WTC11 (cell line): Measurements from ENCODE around the gene MMS22L. TPM values are rescaled to one million over a fixed set of nuclear protein-coding genes. Genes with fewer than 3 reads are reported as not detected.

Source experiments
- ATAC-seq: fragments of 200-7000 bp; cut with Tn5 transposase; 2 replicates; pipeline ENCODE4 v1.10.0; 2021; ENCODE audit warnings: mild to moderate bottlenecking, moderate library complexity
- CTCF ChIA-PET: fragments of 300-600 bp; sonication (Branson Sonifier 250); formaldehyde crosslinking; loops from one replicate; lab custom pipeline; 2021; ENCODE audit warnings: antibody characterized with exemption; lab: Charles Lee
- POLR2A ChIA-PET: fragments of 350-600 bp; sonication (Branson Sonifier 250); formaldehyde crosslinking; loops from one replicate; lab custom pipeline; 2021; ENCODE audit warnings: antibody characterized with exemption; lab: Charles Lee
- DNase-seq: peaks from one replicate; pipeline ENCODE4 v3.0.0; 2021; ENCODE audit warnings: low spot score
- H3K27ac Mint-ChIP-seq: 2 replicates; pipeline ENCODE4 v1.8.0; 2021; ENCODE audit warnings: mixed read lengths
- H3K27me3 Mint-ChIP-seq: 2 replicates; pipeline ENCODE4 v1.8.0; 2021; ENCODE audit warnings: low read depth, mild to moderate bottlenecking, moderate library complexity, mixed read lengths
- H3K36me3 Mint-ChIP-seq: 2 replicates; pipeline ENCODE4 v1.8.0; 2021; ENCODE audit warnings: mixed read lengths
- H3K4me1 Mint-ChIP-seq: 2 replicates; pipeline ENCODE4 v1.8.0; 2022; ENCODE audit warnings: mixed read lengths
- H3K4me3 Mint-ChIP-seq: 2 replicates; pipeline ENCODE4 v1.8.0; 2021; ENCODE audit warnings: mild to moderate bottlenecking, moderate library complexity, mixed read lengths
- H3K9me3 Mint-ChIP-seq: 2 replicates; pipeline ENCODE4 v1.8.0; 2021; ENCODE audit warnings: mixed read lengths
- MYBL2 ChIP-seq: sonication (generic); formaldehyde crosslinking; IDR thresholded peaks from 2 replicates; pipeline ENCODE4 v1.8.1; 2023; ENCODE audit warnings: mild to moderate bottlenecking, moderate library complexity, missing genetic modification reagents
- NR2C2 ChIP-seq: sonication (generic); formaldehyde crosslinking; IDR thresholded peaks from 2 replicates; pipeline ENCODE4 v1.8.0; 2022; ENCODE audit warnings: mild to moderate bottlenecking, missing genetic modification reagents
- SP1 ChIP-seq: sonication (generic); formaldehyde crosslinking; conservative IDR thresholded peaks from 2 replicates; pipeline ENCODE4 v1.8.1; 2022; ENCODE audit warnings: missing genetic modification reagents
- TCF7 ChIP-seq: sonication (generic); formaldehyde crosslinking; IDR thresholded peaks from 2 replicates; pipeline ENCODE4 v1.8.0; 2022; ENCODE audit warnings: mild to moderate bottlenecking, low read depth, missing genetic modification reagents, moderate library complexity
- TEAD1 ChIP-seq: sonication (generic); formaldehyde crosslinking; IDR thresholded peaks from 2 replicates; pipeline ENCODE4 v1.8.0; 2022; ENCODE audit warnings: mild to moderate bottlenecking, missing genetic modification reagents
- ZNF232 ChIP-seq: sonication (generic); formaldehyde crosslinking; IDR thresholded peaks from 2 replicates; pipeline ENCODE4 v1.8.0; 2022; ENCODE audit warnings: mild to moderate bottlenecking, missing genetic modification reagents
- ZNF263 ChIP-seq: sonication (generic); formaldehyde crosslinking; IDR thresholded peaks from 2 replicates; pipeline ENCODE4 v1.8.1; 2022; ENCODE audit warnings: low read depth, mild to moderate bottlenecking, moderate library complexity, missing genetic modification reagents
- ZNF317 ChIP-seq: sonication (generic); formaldehyde crosslinking; IDR thresholded peaks from 2 replicates; pipeline ENCODE4 v1.8.1; 2023; ENCODE audit warnings: low read depth, mild to moderate bottlenecking, moderate library complexity, missing genetic modification reagents, borderline replicate concordance
- ZNF416 ChIP-seq: fragments of 250-450 bp; sonication (Bioruptor Pico); IDR thresholded peaks from 2 replicates; pipeline ENCODE4 v1.9.0; 2021; ENCODE audit warnings: mild to moderate bottlenecking, inconsistent platforms
- ZNF423 ChIP-seq: fragments of 250-450 bp; sonication (Bioruptor Pico); IDR thresholded peaks from 2 replicates; pipeline ENCODE4 v2.1.2; 2022; ENCODE audit warnings: mild to moderate bottlenecking, moderate library complexity
- total RNA-seq: library from RNA; stranded (reverse); gene quantifications from 3 replicates; pipeline ENCODE4 v1.2.3, GENCODE V29; 2021
- TF ChIP-seq, protein P1 (sequence below): sonication (generic); formaldehyde crosslinking; IDR thresholded peaks from 2 replicates; pipeline ENCODE4 v1.8.0; 2023; ENCODE audit warnings: missing genetic modification reagents, mild to moderate bottlenecking, borderline replicate concordance
- TF ChIP-seq, protein P2 (sequence below): sonication (generic); formaldehyde crosslinking; IDR thresholded peaks from 2 replicates; pipeline ENCODE4 v1.8.0; 2022; ENCODE audit warnings: missing genetic modification reagents
- TF ChIP-seq, protein P3 (sequence below): sonication (generic); formaldehyde crosslinking; IDR thresholded peaks from 2 replicates; pipeline ENCODE4 v1.8.1; 2022; ENCODE audit warnings: mild to moderate bottlenecking, moderate library complexity, missing genetic modification reagents
- TF ChIP-seq, protein P4 (sequence below): fragments of 250-450 bp; sonication (Bioruptor Pico); IDR thresholded peaks from 2 replicates; pipeline ENCODE4 v1.9.0; 2021; ENCODE audit warnings: mild to moderate bottlenecking
- TF ChIP-seq, protein P5 (sequence below): sonication (generic); formaldehyde crosslinking; IDR thresholded peaks from 2 replicates; pipeline ENCODE4 v1.8.1; 2022; ENCODE audit warnings: low read depth, missing genetic modification reagents, borderline replicate concordance

MMS22L gene
- total RNA-seq, 1 experiment from 2014 or later, result 39.7 TPM

DNA sequence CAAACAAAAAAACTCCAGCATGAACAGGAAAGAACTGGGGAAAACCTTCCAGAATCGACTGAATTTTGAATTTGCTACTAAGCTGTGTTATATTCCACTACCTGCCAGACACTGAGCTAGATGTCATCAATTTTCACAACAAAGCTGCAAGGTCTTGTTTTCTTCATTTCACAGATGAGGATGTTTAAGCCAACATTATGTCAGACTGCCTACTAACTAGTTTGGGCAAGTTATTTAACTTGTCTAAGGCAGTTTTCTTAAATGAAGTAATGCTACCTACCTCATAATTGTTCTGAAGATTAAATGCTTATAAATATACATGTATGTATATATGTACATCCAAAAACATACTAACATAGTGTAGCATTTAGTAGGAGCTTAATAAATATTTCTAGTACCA lies 144.4 kb downstream of the MMS22L start:
- H3K27me3 Mint-ChIP-seq, result no peaks in the 10 kb centered on the region
- H3K27ac Mint-ChIP-seq, result no peak overlapping the region
- H3K36me3 Mint-ChIP-seq, result no peaks in the 10 kb centered on the region
- ATAC-seq (no peak), DNase-seq (no peak)
- H3K4me3 Mint-ChIP-seq, result no peak overlapping the region
- H3K4me1 Mint-ChIP-seq, result no peaks in the 10 kb centered on the region
- ChIA-PET CTCF (no interaction called here), POLR2A (no interaction called here)
- no peak for TF ChIP-seq ZNF232 (CRISPR knock-in tag)
- TF ChIP-seq, protein P1, sequence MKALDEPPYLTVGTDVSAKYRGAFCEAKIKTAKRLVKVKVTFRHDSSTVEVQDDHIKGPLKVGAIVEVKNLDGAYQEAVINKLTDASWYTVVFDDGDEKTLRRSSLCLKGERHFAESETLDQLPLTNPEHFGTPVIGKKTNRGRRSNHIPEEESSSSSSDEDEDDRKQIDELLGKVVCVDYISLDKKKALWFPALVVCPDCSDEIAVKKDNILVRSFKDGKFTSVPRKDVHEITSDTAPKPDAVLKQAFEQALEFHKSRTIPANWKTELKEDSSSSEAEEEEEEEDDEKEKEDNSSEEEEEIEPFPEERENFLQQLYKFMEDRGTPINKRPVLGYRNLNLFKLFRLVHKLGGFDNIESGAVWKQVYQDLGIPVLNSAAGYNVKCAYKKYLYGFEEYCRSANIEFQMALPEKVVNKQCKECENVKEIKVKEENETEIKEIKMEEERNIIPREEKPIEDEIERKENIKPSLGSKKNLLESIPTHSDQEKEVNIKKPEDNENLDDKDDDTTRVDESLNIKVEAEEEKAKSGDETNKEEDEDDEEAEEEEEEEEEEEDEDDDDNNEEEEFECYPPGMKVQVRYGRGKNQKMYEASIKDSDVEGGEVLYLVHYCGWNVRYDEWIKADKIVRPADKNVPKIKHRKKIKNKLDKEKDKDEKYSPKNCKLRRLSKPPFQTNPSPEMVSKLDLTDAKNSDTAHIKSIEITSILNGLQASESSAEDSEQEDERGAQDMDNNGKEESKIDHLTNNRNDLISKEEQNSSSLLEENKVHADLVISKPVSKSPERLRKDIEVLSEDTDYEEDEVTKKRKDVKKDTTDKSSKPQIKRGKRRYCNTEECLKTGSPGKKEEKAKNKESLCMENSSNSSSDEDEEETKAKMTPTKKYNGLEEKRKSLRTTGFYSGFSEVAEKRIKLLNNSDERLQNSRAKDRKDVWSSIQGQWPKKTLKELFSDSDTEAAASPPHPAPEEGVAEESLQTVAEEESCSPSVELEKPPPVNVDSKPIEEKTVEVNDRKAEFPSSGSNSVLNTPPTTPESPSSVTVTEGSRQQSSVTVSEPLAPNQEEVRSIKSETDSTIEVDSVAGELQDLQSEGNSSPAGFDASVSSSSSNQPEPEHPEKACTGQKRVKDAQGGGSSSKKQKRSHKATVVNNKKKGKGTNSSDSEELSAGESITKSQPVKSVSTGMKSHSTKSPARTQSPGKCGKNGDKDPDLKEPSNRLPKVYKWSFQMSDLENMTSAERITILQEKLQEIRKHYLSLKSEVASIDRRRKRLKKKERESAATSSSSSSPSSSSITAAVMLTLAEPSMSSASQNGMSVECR (CRISPR knock-in tag), result no peak
- no peak for TF ChIP-seq MYBL2 (CRISPR knock-in tag)
- TF ChIP-seq, protein P2, sequence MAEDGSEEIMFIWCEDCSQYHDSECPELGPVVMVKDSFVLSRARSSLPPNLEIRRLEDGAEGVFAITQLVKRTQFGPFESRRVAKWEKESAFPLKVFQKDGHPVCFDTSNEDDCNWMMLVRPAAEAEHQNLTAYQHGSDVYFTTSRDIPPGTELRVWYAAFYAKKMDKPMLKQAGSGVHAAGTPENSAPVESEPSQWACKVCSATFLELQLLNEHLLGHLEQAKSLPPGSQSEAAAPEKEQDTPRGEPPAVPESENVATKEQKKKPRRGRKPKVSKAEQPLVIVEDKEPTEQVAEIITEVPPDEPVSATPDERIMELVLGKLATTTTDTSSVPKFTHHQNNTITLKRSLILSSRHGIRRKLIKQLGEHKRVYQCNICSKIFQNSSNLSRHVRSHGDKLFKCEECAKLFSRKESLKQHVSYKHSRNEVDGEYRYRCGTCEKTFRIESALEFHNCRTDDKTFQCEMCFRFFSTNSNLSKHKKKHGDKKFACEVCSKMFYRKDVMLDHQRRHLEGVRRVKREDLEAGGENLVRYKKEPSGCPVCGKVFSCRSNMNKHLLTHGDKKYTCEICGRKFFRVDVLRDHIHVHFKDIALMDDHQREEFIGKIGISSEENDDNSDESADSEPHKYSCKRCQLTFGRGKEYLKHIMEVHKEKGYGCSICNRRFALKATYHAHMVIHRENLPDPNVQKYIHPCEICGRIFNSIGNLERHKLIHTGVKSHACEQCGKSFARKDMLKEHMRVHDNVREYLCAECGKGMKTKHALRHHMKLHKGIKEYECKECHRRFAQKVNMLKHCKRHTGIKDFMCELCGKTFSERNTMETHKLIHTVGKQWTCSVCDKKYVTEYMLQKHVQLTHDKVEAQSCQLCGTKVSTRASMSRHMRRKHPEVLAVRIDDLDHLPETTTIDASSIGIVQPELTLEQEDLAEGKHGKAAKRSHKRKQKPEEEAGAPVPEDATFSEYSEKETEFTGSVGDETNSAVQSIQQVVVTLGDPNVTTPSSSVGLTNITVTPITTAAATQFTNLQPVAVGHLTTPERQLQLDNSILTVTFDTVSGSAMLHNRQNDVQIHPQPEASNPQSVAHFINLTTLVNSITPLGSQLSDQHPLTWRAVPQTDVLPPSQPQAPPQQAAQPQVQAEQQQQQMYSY (CRISPR knock-in tag), result no peak
- no peak for TF ChIP-seq ZNF423 (CRISPR knock-in tag)
- TF ChIP-seq ZNF317 (CRISPR knock-in tag), result no peak
- TF ChIP-seq SP1 (CRISPR knock-in tag), result no peak
- TF ChIP-seq TEAD1 (CRISPR knock-in tag), result no peak
- TF ChIP-seq, protein P3, sequence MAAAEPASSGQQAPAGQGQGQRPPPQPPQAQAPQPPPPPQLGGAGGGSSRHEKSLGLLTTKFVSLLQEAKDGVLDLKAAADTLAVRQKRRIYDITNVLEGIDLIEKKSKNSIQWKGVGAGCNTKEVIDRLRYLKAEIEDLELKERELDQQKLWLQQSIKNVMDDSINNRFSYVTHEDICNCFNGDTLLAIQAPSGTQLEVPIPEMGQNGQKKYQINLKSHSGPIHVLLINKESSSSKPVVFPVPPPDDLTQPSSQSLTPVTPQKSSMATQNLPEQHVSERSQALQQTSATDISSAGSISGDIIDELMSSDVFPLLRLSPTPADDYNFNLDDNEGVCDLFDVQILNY (CRISPR knock-in tag), result no peak
- TF ChIP-seq, protein P4, sequence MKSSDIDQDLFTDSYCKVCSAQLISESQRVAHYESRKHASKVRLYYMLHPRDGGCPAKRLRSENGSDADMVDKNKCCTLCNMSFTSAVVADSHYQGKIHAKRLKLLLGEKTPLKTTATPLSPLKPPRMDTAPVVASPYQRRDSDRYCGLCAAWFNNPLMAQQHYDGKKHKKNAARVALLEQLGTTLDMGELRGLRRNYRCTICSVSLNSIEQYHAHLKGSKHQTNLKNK (CRISPR knock-in tag), result no peak
- TF ChIP-seq ZNF263 (CRISPR knock-in tag), result no peak
- TF ChIP-seq, protein P5, sequence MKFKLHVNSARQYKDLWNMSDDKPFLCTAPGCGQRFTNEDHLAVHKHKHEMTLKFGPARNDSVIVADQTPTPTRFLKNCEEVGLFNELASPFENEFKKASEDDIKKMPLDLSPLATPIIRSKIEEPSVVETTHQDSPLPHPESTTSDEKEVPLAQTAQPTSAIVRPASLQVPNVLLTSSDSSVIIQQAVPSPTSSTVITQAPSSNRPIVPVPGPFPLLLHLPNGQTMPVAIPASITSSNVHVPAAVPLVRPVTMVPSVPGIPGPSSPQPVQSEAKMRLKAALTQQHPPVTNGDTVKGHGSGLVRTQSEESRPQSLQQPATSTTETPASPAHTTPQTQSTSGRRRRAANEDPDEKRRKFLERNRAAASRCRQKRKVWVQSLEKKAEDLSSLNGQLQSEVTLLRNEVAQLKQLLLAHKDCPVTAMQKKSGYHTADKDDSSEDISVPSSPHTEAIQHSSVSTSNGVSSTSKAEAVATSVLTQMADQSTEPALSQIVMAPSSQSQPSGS, result no peak
- TF ChIP-seq NR2C2 (CRISPR knock-in tag), result no peak
- no peak for TF ChIP-seq ZNF416 (CRISPR knock-in tag)
- TF ChIP-seq TCF7 (CRISPR knock-in tag), result no peak
- H3K9me3 Mint-ChIP-seq, result peaks cover 6% of the 10 kb centered on the region; the same call in 1 of the 2 replicates
